ENCODE measurements around the gene TOP3A. TPM values are rescaled to one million over a fixed set of nuclear protein-coding genes. Genes with fewer than 3 reads are reported as not detected.
A peak's percentile ranks its signal among the peaks of the same experiment; 100 is the strongest.

The TOP3A gene
- total RNA-seq, 1 experiment from 2014 or later: 48.8 TPM

GRCh38 chr17:18254888-18255649, 59.7 kb downstream of the TOP3A start:
- peak in 2 of 3 experiments; percentile 21 to 22; a peak in 4 of 6 replicates for TF ChIP-seq CTCF (IDR thresholded peaks at IDR 0.05 in 2 of 3, conservative IDR thresholded peaks at IDR 0.05 in 1 of 3; ENCODE audit: borderline replicate concordance in 1 of 3, insufficient read depth in 1 of 3, low read depth in 2 of 3, low read length in 2 of 3)
- TF ChIP-seq TCF7L2 (IDR thresholded peaks at IDR 0.05; ENCODE audit: borderline replicate concordance, extremely low read depth, insufficient read depth, insufficient read length): no peak

More at GRCh38 chr17:18254888-18255649, 59.7 kb downstream of the TOP3A start:
- intact Hi-C loops (cut with micrococcal nuclease): no loop called here
- no peak for DNase-seq (ENCODE audit: low read depth, low spot score)
- Histone ChIP-seq H3K27ac (ENCODE audit: low read depth, low read length) (no peak overlapping the region), H3K9me3 (ENCODE audit: control insufficient read depth in 1 of 2, insufficient read depth in 1 of 2, low read depth in 1 of 2, low read length in 2 of 2) (no peaks in the 10 kb centered on the region), H2AFZ (ENCODE audit: low read depth, low read length, poor library complexity, severe bottlenecking) (no peak overlapping the region), H3K36me3 (ENCODE audit: control insufficient read depth in 1 of 2, insufficient read depth in 2 of 2, low read length in 2 of 2) (peaks cover 15 to 39% of the 10 kb centered on the region in 2 experiments), H3K4me1 (ENCODE audit: control insufficient read depth in 1 of 2, insufficient read depth in 2 of 2, low read length in 2 of 2) (peaks cover 20 to 27% of the 10 kb centered on the region in 2 experiments), H3K27me3 (ENCODE audit: insufficient read depth, low read length) (no peaks in the 10 kb centered on the region), H3K4me2 (ENCODE audit: low read length) (no peak overlapping the region), H3K4me3 (replicated peaks in 1 of 2; ENCODE audit: low read depth in 1 of 2, low read length in 2 of 2) (no peak overlapping the region), H3K9ac (ENCODE audit: low read length) (no peak overlapping the region), H3K79me2 (ENCODE audit: insufficient read depth, low read length) (peaks cover 37% of the 10 kb centered on the region), H4K20me1 (ENCODE audit: insufficient read depth) (no peaks in the 10 kb centered on the region), H3K9me2 (ENCODE audit: insufficient read depth) (no peaks in the 10 kb centered on the region)
- CTCF ChIA-PET: interaction anchor here (0.6 kb wide), 1 partner anchor 1825 kb away, joined by 3 read pairs; no protein-coding TSS in a partner anchor
- ATAC-seq: no peak
- POLR2A ChIA-PET: no interaction called here
- RAD21 ChIA-PET (ENCODE audit: low non-redundant PET in 1 of 2, low total read pairs in 2 of 2, uncharacterized antibody in 2 of 2, unreplicated experiment in 2 of 2): no interaction called here
- BruUV-seq (replicated peaks): no TSS peak
